ENCODE results near the gene IVD. TPM values are rescaled to one million over a fixed set of nuclear protein-coding genes. Genes with fewer than 3 reads are reported as not detected.

The IVD gene
- total and polyA plus RNA-seq, 2 of the 8 experiments (the other 6 are each of a cell fraction or from before 2014, with no cell fraction given) = 55.2 to 78.8 TPM

GRCh38 chr15:40463279-40463678 lies 57.7 kb downstream of the IVD start:
- Histone ChIP-seq H2AK5ac (ENCODE audit: low read depth, low read length) (no peak overlapping the region), H3K36me3 (ENCODE audit: control insufficient read depth in 2 of 4, insufficient read depth in 4 of 4, low read length in 3 of 4) (peaks cover 34 to 79% (median 66%) of the 10 kb centered on the region in 4 experiments), H4K8ac (ENCODE audit: extremely low read depth, insufficient read depth, low read length) (no peak overlapping the region), H4K91ac (replicated peaks; ENCODE audit: insufficient read length, low read length) (no peak overlapping the region), H2AFZ (ENCODE audit: low read length) (no peak overlapping the region), H2BK12ac (ENCODE audit: low read depth, low read length) (no peak overlapping the region), H4K5ac (ENCODE audit: insufficient read length, low read depth, low read length) (no peak overlapping the region), H2BK15ac (ENCODE audit: low read length) (no peak overlapping the region), H2BK5ac (ENCODE audit: low read depth, low read length) (no peak overlapping the region), H3K4ac (replicated peaks; ENCODE audit: insufficient read length, low read depth, low read length) (no peak overlapping the region), H3K9me3 (ENCODE audit: insufficient read depth in 2 of 2, low read depth in 1 of 2, low read length in 1 of 2) (no peaks in the 10 kb centered on the region), H3K56ac (replicated peaks; ENCODE audit: insufficient read length, low read depth, low read length) (no peak overlapping the region), H3K23me2 (ENCODE audit: low read depth, low read length) (no peaks in the 10 kb centered on the region), H4K20me1 (replicated peaks in 1 of 2; ENCODE audit: control insufficient read depth in 1 of 2, insufficient read depth in 2 of 2, low read length in 2 of 2) (peaks cover 25 to 28% of the 10 kb centered on the region in 2 experiments), H3K18ac (ENCODE audit: extremely low read depth, low read length) (no peak overlapping the region), H3K27ac (ENCODE audit: low read depth, low read length) (no peak overlapping the region), H2BK120ac (replicated peaks; ENCODE audit: low read depth, low read length) (no peak overlapping the region), H2BK20ac (ENCODE audit: low read length) (no peak overlapping the region), H3K23ac (ENCODE audit: insufficient read length) (no peak overlapping the region), H3K79me1 (ENCODE audit: low read depth, low read length) (peaks cover 20% of the 10 kb centered on the region), H3K4me2 (ENCODE audit: insufficient read depth in 1 of 2, low read depth in 2 of 2, low read length in 2 of 2) (no peak overlapping the region), H3K14ac (ENCODE audit: insufficient read length) (no peak overlapping the region), H3K4me3 (ENCODE audit: extremely low read depth in 1 of 4, insufficient read depth in 2 of 4, low read depth in 3 of 4, low read length in 4 of 4) (no peak overlapping the region), H3K9ac (replicated peaks in 1 of 4; ENCODE audit: extremely low read depth in 1 of 4, low read depth in 3 of 4, low read length in 3 of 4) (no peak overlapping the region), H3K4me1 (replicated peaks in 1 of 4; ENCODE audit: control insufficient read depth in 3 of 4, insufficient read depth in 4 of 4, low read length in 3 of 4) (no peaks in the 10 kb centered on the region; a peak in 1 of 7 replicates), H3K79me2 (ENCODE audit: control insufficient read depth in 1 of 2, insufficient read depth in 2 of 2, low read length in 2 of 2) (peaks cover 0 to 27% of the 10 kb centered on the region in 2 experiments; a peak in 3 of 4 replicates), H3K27me3 (replicated peaks in 1 of 4; ENCODE audit: control insufficient read depth in 3 of 4, extremely low read depth in 1 of 4, insufficient read depth in 3 of 4, low read length in 3 of 4) (no peaks in the 10 kb centered on the region)
- CTCF ChIA-PET (ENCODE audit: partially characterized antibody) = interaction anchor here (0.6 to 1.4 kb wide), 5 partner anchors 8 to 120 kb away, joined by 3 to 4 read pairs (median 3); no protein-coding TSS in a partner anchor
- POLR2A ChIA-PET (ENCODE audit: partially characterized antibody) = interaction anchor here (0.8 to 2.2 kb wide), 4 partner anchors 10 to 255 kb away, joined by 3 to 7 read pairs (median 4); no protein-coding TSS in a partner anchor
- WGBS, 2 experiments (ENCODE audit: extremely low coverage in 1 of 2, insufficient coverage in 1 of 2, insufficient read length in 1 of 2, insufficient replicate concordance in 2 of 2, low coverage in 1 of 2, low lambda C conversion rate in 2 of 2, missing lambda C conversion rate in 1 of 2) = 92% methylated on average over 2 of the region's 2 CpGs; no CpG with 5 or more reads in 1 of the 2 experiments
- TF ChIP-seq POLR2A (IDR thresholded peaks at IDR 0.05; ENCODE audit: control extremely low read depth in 1 of 2, low read depth in 2 of 2, low read length in 2 of 2) (no peak), KDM1A (IDR thresholded peaks at IDR 0.05; ENCODE audit: borderline replicate concordance, low read length) (no peak), NRF1 (IDR thresholded peaks at IDR 0.05; ENCODE audit: low read depth, low read length) (no peak), SUZ12 (IDR thresholded peaks at IDR 0.05; ENCODE audit: low read length) (no peak), SIN3A (conservative IDR thresholded peaks at IDR 0.05 in 1 of 2, IDR thresholded peaks at IDR 0.05 in 1 of 2; ENCODE audit: low read depth in 1 of 2, low read length in 2 of 2) (no peak), TBP (IDR thresholded peaks at IDR 0.05; ENCODE audit: low read depth, low read length) (no peak), RFX5 (IDR thresholded peaks at IDR 0.05; ENCODE audit: borderline replicate concordance, low read depth, low read length) (no peak), CTBP2 (IDR thresholded peaks at IDR 0.05; ENCODE audit: borderline replicate concordance, insufficient read depth, insufficient read length, low read length) (no peak), CREB1 (IDR thresholded peaks at IDR 0.05) (no peak)
- DNase-seq (ENCODE audit: low read depth in 1 of 2, low spot score in 2 of 2) = no peak
- no peak for FAIRE-seq
